Measurements from ENCODE around the gene PNPLA8. TPM values are rescaled to one million over a fixed set of nuclear protein-coding genes. Genes with fewer than 3 reads are reported as not detected.
A peak's percentile ranks its signal among the peaks of the same experiment; 100 is the strongest.

The PNPLA8 gene
- total RNA-seq, 1 experiment from 2014 or later: 19.2 TPM

DNA sequence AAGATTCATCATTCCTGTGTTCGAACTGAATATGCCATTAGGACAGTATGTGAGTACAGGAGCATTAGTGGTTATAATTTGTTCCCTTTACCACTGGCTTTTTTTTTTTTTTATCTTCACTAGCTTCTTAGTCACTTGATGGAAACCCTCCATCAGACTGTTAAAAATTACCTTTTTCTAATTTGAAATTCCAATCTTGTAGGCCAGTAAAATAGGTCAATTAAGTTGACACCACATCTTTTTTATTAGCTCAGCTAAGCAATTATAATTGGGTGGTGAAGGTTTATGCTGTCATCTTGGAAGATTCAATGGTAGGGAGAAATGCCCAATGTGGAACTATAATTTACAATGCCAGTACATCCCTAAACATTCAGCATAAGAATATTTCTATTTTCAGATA, 75.8 kb downstream of the PNPLA8 start:
- Histone ChIP-seq H3K9me3 (ENCODE audit: low read depth, low read length, poor library complexity, severe bottlenecking) (no peaks in the 10 kb centered on the region), H3K27ac (ENCODE audit: low read depth, low read length, poor library complexity, severe bottlenecking) (no peak overlapping the region), H3K36me3 (ENCODE audit: insufficient read depth, low read length, poor library complexity, severe bottlenecking) (no peaks in the 10 kb centered on the region), H3K4me3 (ENCODE audit: low read depth, low read length, poor library complexity, severe bottlenecking) (no peak overlapping the region), H3K27me3 (replicated peaks; ENCODE audit: insufficient read depth, low read depth, low read length, poor library complexity) (no peaks in the 10 kb centered on the region), H3K4me1 (ENCODE audit: insufficient read depth, low read length, poor library complexity, severe bottlenecking) (peaks cover 39% of the 10 kb centered on the region)
- TF ChIP-seq CTCF (conservative IDR thresholded peaks at IDR 0.05; ENCODE audit: low read depth, low read length): no peak
- no peak for TF ChIP-seq EZH2 (IDR thresholded peaks at IDR 0.05; ENCODE audit: borderline replicate concordance, low read depth, low read length, poor library complexity, severe bottlenecking)
- no peak for DNase-seq (ENCODE audit: low spot score)
- intact Hi-C loops (cut with micrococcal nuclease; ENCODE audit: unreplicated experiment): no loop called here
- ChIA-PET CTCF (interaction anchor here (0.6 to 0.7 kb wide), 2 partner anchors 75 to 282 kb away, joined by 3 to 9 read pairs; no protein-coding TSS in a partner anchor), POLR2A (ENCODE audit: low non-redundant PET) (no interaction called here)
- BruUV-seq (replicated peaks): no TSS peak

DNA sequence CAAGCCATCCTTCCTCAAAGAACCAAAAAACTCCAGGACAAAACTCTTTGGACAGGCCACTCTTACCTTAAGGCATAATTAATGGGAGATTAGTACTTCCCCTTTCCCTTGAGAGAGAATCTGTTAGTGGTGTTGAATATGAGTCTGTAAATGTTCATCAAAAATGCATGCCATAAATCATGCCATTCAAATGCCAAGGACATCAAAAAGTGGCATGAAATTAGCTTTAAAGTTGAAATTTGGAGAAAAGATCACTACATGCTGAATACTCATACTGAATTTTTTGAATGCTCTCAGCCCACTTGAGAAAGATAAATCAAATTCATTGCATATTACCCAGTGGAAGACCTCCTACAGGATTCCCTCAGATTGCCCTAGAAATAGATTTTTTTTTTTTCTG, 76.4 kb downstream of the PNPLA8 start:
- ChIA-PET CTCF (no interaction called here), POLR2A (ENCODE audit: low non-redundant PET) (no interaction called here)
- no peaks in the 10 kb centered on the region for H3K36me3 ChIP-seq (ENCODE audit: insufficient read depth, low read length, poor library complexity, severe bottlenecking)
- peaks cover 39% of the 10 kb centered on the region for H3K4me1 ChIP-seq (ENCODE audit: insufficient read depth, low read length, poor library complexity, severe bottlenecking)
- no peaks in the 10 kb centered on the region for H3K27me3 ChIP-seq (replicated peaks; ENCODE audit: insufficient read depth, low read depth, low read length, poor library complexity)
- BruUV-seq (replicated peaks): no TSS peak
- TF ChIP-seq CTCF (conservative IDR thresholded peaks at IDR 0.05; ENCODE audit: low read depth, low read length) (no peak), EZH2 (IDR thresholded peaks at IDR 0.05; ENCODE audit: borderline replicate concordance, low read depth, low read length, poor library complexity, severe bottlenecking) (no peak)
- peak overlapping the region; percentile 79 for H3K27ac ChIP-seq (ENCODE audit: low read depth, low read length, poor library complexity, severe bottlenecking)
- intact Hi-C loops (cut with micrococcal nuclease; ENCODE audit: unreplicated experiment): no loop called here
- H3K4me3 ChIP-seq (ENCODE audit: low read depth, low read length, poor library complexity, severe bottlenecking): peak overlapping the region; percentile 16
- no peaks in the 10 kb centered on the region for H3K9me3 ChIP-seq (ENCODE audit: low read depth, low read length, poor library complexity, severe bottlenecking)
- DNase-seq (ENCODE audit: low spot score): no peak

GRCh38 chr7:108448584-108449505, 77.1 kb downstream of the PNPLA8 start:
- DNase-seq (ENCODE audit: low spot score): peak; percentile 37
- intact Hi-C loops (cut with micrococcal nuclease; ENCODE audit: unreplicated experiment): no loop called here
- Histone ChIP-seq H3K27ac (ENCODE audit: low read depth, low read length, poor library complexity, severe bottlenecking) (peak overlapping the region; percentile 79), H3K9me3 (ENCODE audit: low read depth, low read length, poor library complexity, severe bottlenecking) (no peaks in the 10 kb centered on the region), H3K36me3 (ENCODE audit: insufficient read depth, low read length, poor library complexity, severe bottlenecking) (no peaks in the 10 kb centered on the region), H3K27me3 (replicated peaks; ENCODE audit: insufficient read depth, low read depth, low read length, poor library complexity) (no peaks in the 10 kb centered on the region), H3K4me1 (ENCODE audit: insufficient read depth, low read length, poor library complexity, severe bottlenecking) (peaks cover 33% of the 10 kb centered on the region), H3K4me3 (ENCODE audit: low read depth, low read length, poor library complexity, severe bottlenecking) (peak overlapping the region; percentile 16)
- no TSS peak for BruUV-seq (replicated peaks)
- ChIA-PET CTCF (no interaction called here), POLR2A (ENCODE audit: low non-redundant PET) (no interaction called here)
- no peak for TF ChIP-seq EZH2 (IDR thresholded peaks at IDR 0.05; ENCODE audit: borderline replicate concordance, low read depth, low read length, poor library complexity, severe bottlenecking)
- no peak for TF ChIP-seq CTCF (conservative IDR thresholded peaks at IDR 0.05; ENCODE audit: low read depth, low read length)

Data from A673 (cell line).